OCI-LY1 (cell line): ENCODE results near the gene PRR14L.

Experiments used
- EZH2 ChIP-seq: fragments of 200-600 bp; sonication (generic), shearing (Covaris generic); IDR thresholded peaks from 2 replicates; pipeline ENCODE4 v1.8.0; 2017; ENCODE audit warnings: borderline replicate concordance, mixed run types, mild to moderate bottlenecking, antibody characterized with exemption, low read length, moderate library complexity, mixed read lengths
- TF ChIP-seq, protein P1 (sequence below): fragments of 200-600 bp; sonication (generic), shearing (Covaris generic); IDR thresholded peaks from 2 replicates; pipeline ENCODE4 v1.5.1; 2017; ENCODE audit warnings: mild to moderate bottlenecking, antibody characterized with exemption, low read length, moderate library complexity, mixed read lengths

DNA sequence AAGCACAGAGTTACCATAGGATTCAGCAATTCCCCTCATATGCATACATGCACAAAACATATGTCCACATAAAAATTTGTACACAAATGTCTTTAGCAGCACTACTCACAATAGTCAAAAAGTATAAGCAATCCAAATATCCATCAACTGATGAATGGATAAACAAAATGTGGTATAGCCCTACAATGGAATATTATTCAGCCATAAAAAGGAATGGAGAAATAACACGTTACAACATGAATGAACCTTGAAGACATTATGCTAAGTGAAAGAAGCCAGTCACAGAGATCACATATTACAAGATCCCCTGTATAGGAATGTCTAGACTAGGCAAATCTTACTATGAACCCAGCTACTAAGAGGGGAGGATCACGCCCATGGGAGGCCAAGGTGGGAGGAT is 7.2 kb downstream of the PRR14L start:
- TF ChIP-seq, protein P1, sequence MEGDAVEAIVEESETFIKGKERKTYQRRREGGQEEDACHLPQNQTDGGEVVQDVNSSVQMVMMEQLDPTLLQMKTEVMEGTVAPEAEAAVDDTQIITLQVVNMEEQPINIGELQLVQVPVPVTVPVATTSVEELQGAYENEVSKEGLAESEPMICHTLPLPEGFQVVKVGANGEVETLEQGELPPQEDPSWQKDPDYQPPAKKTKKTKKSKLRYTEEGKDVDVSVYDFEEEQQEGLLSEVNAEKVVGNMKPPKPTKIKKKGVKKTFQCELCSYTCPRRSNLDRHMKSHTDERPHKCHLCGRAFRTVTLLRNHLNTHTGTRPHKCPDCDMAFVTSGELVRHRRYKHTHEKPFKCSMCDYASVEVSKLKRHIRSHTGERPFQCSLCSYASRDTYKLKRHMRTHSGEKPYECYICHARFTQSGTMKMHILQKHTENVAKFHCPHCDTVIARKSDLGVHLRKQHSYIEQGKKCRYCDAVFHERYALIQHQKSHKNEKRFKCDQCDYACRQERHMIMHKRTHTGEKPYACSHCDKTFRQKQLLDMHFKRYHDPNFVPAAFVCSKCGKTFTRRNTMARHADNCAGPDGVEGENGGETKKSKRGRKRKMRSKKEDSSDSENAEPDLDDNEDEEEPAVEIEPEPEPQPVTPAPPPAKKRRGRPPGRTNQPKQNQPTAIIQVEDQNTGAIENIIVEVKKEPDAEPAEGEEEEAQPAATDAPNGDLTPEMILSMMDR: no peak
- TF ChIP-seq EZH2: no peak
